ENCODE data around the gene NHLH1. TPM values are rescaled to one million over a fixed set of nuclear protein-coding genes. Genes with fewer than 3 reads are reported as not detected.

NHLH1 gene
- total and polyA plus RNA-seq, 2 donors (not counting 1 experiment from before 2014, with no cell fraction given) = 0.27 to 0.39 TPM

- CTCF ChIA-PET = no interaction called here
These were observed 41.2 kb downstream of the NHLH1 start for GRCh38 chr1:160407839-160408801.

More at GRCh38 chr1:160407839-160408801, 41.2 kb downstream of the NHLH1 start:
- H3K4me2 ChIP-seq (replicated peaks; ENCODE audit: low read depth, low read length, poor library complexity, severe bottlenecking) = no peak overlapping the region
- no peak overlapping the region for H3K9ac ChIP-seq (ENCODE audit: low read length)
- WGBS (ENCODE audit: insufficient coverage) = 97% methylated on average over 8 of the region's 12 CpGs
- no peak overlapping the region for H3K4me3 ChIP-seq (ENCODE audit: control extremely low read depth in 1 of 5, extremely low read depth in 1 of 5, insufficient read depth in 1 of 5, low read depth in 2 of 5, low read length in 4 of 5)
- peaks cover 17% of the 10 kb centered on the region for H3K4me1 Mint-ChIP-seq
- no peaks in the 10 kb centered on the region for H3K9me3 Mint-ChIP-seq (ENCODE audit: insufficient read depth)
- no peaks in the 10 kb centered on the region for H3K27me3 ChIP-seq (replicated peaks in 1 of 4; ENCODE audit: control extremely low read depth in 1 of 4, control insufficient read depth in 3 of 4, insufficient read depth in 4 of 4, low read length in 3 of 4)
- no peak overlapping the region for H3K27ac Mint-ChIP-seq
- no peaks in the 10 kb centered on the region for H3K9me3 ChIP-seq (ENCODE audit: control extremely low read depth in 1 of 3, control insufficient read depth in 2 of 3, insufficient read depth in 1 of 3, low read length in 2 of 3)
- no peaks in the 10 kb centered on the region for H3K36me3 ChIP-seq (replicated peaks in 1 of 2; ENCODE audit: control extremely low read depth in 1 of 2, control insufficient read depth in 1 of 2, extremely low read depth in 1 of 2, insufficient read depth in 2 of 2, low read length in 1 of 2)
- H3K79me2 ChIP-seq (ENCODE audit: control insufficient read depth, insufficient read depth, low read length) = no peaks in the 10 kb centered on the region
- POLR2A ChIA-PET = no interaction called here
- DNase-seq = no peak
- H3K27me3 Mint-ChIP-seq = no peaks in the 10 kb centered on the region
- no peak overlapping the region for H3K27ac ChIP-seq (ENCODE audit: low read length in 2 of 2)
- intact Hi-C loops (cut with micrococcal nuclease) = no loop called here
- no peak for ATAC-seq (ENCODE audit: low read depth)
- TF ChIP-seq EZH2 (IDR thresholded peaks at IDR 0.05; ENCODE audit: borderline replicate concordance, insufficient read depth, low read depth, low read length, poor library complexity, severe bottlenecking) = no peak
- TF ChIP-seq CTCF (IDR thresholded peaks at IDR 0.05) = no peak
- H4K20me1 ChIP-seq (ENCODE audit: control insufficient read depth, insufficient read depth, low read length, poor library complexity, severe bottlenecking) = no peaks in the 10 kb centered on the region
- H2AFZ ChIP-seq (ENCODE audit: insufficient read depth, low read depth, low read length, poor library complexity, severe bottlenecking) = no peak overlapping the region
- H3K4me3 Mint-ChIP-seq = no peak overlapping the region
- no peaks in the 10 kb centered on the region for H3K4me1 ChIP-seq (ENCODE audit: control insufficient read depth in 2 of 2, insufficient read depth in 2 of 2, low read length in 2 of 2)

Measured in B cell (primary cell).